ENCODE measurements around the gene TMEM108.

Gene TMEM108

DNA sequence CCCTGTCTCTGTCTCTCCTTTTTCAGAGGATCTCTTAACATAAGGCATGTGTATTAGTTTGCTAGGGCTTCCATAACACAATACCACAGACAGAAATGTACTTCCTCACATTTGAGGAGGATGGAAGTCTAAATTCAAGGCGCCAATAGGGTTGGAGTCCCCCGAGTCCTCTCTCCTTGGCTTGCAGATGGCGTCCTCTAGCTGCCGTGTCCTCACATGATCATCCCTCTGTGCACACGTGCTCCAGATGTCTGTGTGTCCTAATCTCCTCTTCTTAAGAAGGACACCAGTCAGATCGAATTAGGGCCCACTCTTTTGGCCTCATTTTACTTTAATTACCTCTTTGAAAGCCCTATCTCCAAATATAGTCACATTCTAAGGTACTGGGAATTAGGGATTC is 338.6 kb downstream of the TMEM108 start:
- TF ChIP-seq, protein P1, sequence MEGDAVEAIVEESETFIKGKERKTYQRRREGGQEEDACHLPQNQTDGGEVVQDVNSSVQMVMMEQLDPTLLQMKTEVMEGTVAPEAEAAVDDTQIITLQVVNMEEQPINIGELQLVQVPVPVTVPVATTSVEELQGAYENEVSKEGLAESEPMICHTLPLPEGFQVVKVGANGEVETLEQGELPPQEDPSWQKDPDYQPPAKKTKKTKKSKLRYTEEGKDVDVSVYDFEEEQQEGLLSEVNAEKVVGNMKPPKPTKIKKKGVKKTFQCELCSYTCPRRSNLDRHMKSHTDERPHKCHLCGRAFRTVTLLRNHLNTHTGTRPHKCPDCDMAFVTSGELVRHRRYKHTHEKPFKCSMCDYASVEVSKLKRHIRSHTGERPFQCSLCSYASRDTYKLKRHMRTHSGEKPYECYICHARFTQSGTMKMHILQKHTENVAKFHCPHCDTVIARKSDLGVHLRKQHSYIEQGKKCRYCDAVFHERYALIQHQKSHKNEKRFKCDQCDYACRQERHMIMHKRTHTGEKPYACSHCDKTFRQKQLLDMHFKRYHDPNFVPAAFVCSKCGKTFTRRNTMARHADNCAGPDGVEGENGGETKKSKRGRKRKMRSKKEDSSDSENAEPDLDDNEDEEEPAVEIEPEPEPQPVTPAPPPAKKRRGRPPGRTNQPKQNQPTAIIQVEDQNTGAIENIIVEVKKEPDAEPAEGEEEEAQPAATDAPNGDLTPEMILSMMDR (IDR thresholded peaks at IDR 0.05; ENCODE audit: low read length) = no peak

DNA sequence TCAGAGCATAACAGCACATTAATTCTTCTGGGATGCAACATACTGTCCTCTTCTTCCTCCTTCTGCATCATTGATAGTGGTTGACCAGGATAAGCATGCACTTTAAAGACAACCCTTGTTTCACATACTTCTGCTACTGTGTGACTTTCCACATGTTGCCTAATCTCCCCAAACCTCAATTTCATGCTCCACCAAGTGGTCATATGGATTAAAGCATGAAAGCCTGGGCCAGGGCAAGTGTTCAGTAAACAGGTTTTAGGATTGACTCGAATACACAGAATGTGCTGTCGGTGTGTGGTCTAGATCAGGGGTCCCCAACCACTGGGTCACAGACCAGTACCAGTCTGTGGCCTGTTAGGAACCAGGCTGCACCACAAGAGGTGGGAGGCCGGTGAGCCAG is 339.2 kb downstream of the TMEM108 start:
- no peaks in the 10 kb centered on the region for H4K20me1 ChIP-seq (ENCODE audit: insufficient read depth, low read length)
- H2AFZ ChIP-seq (ENCODE audit: low read length) = no peak overlapping the region
- H3K27me3 ChIP-seq (ENCODE audit: insufficient read depth, low read length) = no peaks in the 10 kb centered on the region
- H3K9me2 ChIP-seq (ENCODE audit: low read depth, low read length) = no peaks in the 10 kb centered on the region
- no peak for TF ChIP-seq EZH2 (IDR thresholded peaks at IDR 0.05; ENCODE audit: borderline replicate concordance, low read length)
- TF ChIP-seq, protein P1 (IDR thresholded peaks at IDR 0.05; ENCODE audit: low read length) = peak; percentile 53; the same call in 1 of the 2 replicates
- H3F3A ChIP-seq (ENCODE audit: insufficient read depth, low read length) = no peaks in the 10 kb centered on the region
- H3K4me1 ChIP-seq (ENCODE audit: insufficient read depth, low read length, severe bottlenecking) = no peaks in the 10 kb centered on the region
- no peaks in the 10 kb centered on the region for H3K79me2 ChIP-seq (ENCODE audit: insufficient read depth, low read length)
- no peaks in the 10 kb centered on the region for H3K9me3 ChIP-seq (ENCODE audit: low read length)
- no peak overlapping the region for H3K4me2 ChIP-seq (ENCODE audit: low read length)
- no peak overlapping the region for H3K27ac ChIP-seq (ENCODE audit: low read depth, low read length, poor library complexity, severe bottlenecking)
- H3K9ac ChIP-seq (ENCODE audit: low read length) = no peak overlapping the region
- no peaks in the 10 kb centered on the region for H3K36me3 ChIP-seq (ENCODE audit: insufficient read depth, low read length)
- no peak overlapping the region for H3K4me3 ChIP-seq (ENCODE audit: low read depth, low read length, poor library complexity, severe bottlenecking)

More for the DNA sequence above, 338.6 kb downstream of the TMEM108 start:
- H3K79me2 ChIP-seq (ENCODE audit: insufficient read depth, low read length) = no peaks in the 10 kb centered on the region
- no peaks in the 10 kb centered on the region for H4K20me1 ChIP-seq (ENCODE audit: insufficient read depth, low read length)
- no peak overlapping the region for H3K4me2 ChIP-seq (ENCODE audit: low read length)
- no peaks in the 10 kb centered on the region for H3K4me1 ChIP-seq (ENCODE audit: insufficient read depth, low read length, severe bottlenecking)
- no peak overlapping the region for H3K4me3 ChIP-seq (ENCODE audit: low read depth, low read length, poor library complexity, severe bottlenecking)
- H3K27ac ChIP-seq (ENCODE audit: low read depth, low read length, poor library complexity, severe bottlenecking) = no peak overlapping the region
- no peaks in the 10 kb centered on the region for H3K27me3 ChIP-seq (ENCODE audit: insufficient read depth, low read length)
- no peak overlapping the region for H2AFZ ChIP-seq (ENCODE audit: low read length)
- no peaks in the 10 kb centered on the region for H3K36me3 ChIP-seq (ENCODE audit: insufficient read depth, low read length)
- H3K9ac ChIP-seq (ENCODE audit: low read length) = no peak overlapping the region
- H3K9me2 ChIP-seq (ENCODE audit: low read depth, low read length) = no peaks in the 10 kb centered on the region
- no peaks in the 10 kb centered on the region for H3K9me3 ChIP-seq (ENCODE audit: low read length)
- H3F3A ChIP-seq (ENCODE audit: insufficient read depth, low read length) = no peaks in the 10 kb centered on the region

DNA sequence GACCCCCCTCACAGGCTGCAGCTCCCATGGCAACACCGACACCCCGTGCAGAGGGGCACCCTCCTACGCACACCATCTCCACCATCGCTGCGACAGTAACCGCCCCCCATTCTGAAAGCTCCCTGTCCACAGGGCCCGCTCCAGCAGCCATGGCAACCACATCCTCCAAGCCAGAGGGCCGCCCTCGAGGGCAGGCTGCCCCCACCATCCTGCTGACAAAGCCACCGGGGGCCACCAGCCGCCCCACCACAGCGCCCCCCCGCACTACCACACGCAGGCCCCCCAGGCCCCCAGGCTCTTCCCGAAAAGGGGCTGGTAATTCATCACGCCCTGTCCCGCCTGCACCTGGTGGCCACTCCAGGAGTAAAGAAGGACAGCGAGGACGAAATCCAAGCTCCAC is 341.7 kb downstream of the TMEM108 start:
- no peak for TF ChIP-seq EZH2 (IDR thresholded peaks at IDR 0.05; ENCODE audit: borderline replicate concordance, low read length)
- TF ChIP-seq, protein P1 (IDR thresholded peaks at IDR 0.05; ENCODE audit: low read length) = no peak
- Histone ChIP-seq H3K9ac (ENCODE audit: low read length) (no peak overlapping the region), H3K4me1 (ENCODE audit: insufficient read depth, low read length, severe bottlenecking) (no peaks in the 10 kb centered on the region), H4K20me1 (ENCODE audit: insufficient read depth, low read length) (no peaks in the 10 kb centered on the region), H3K9me2 (ENCODE audit: low read depth, low read length) (no peaks in the 10 kb centered on the region), H2AFZ (ENCODE audit: low read length) (no peak overlapping the region), H3K4me3 (ENCODE audit: low read depth, low read length, poor library complexity, severe bottlenecking) (no peak overlapping the region), H3K9me3 (ENCODE audit: low read length) (no peaks in the 10 kb centered on the region), H3K4me2 (ENCODE audit: low read length) (no peak overlapping the region), H3K79me2 (ENCODE audit: insufficient read depth, low read length) (no peaks in the 10 kb centered on the region), H3K27me3 (ENCODE audit: insufficient read depth, low read length) (no peaks in the 10 kb centered on the region), H3F3A (ENCODE audit: insufficient read depth, low read length) (no peaks in the 10 kb centered on the region), H3K36me3 (ENCODE audit: insufficient read depth, low read length) (no peaks in the 10 kb centered on the region), H3K27ac (ENCODE audit: low read depth, low read length, poor library complexity, severe bottlenecking) (no peak overlapping the region)

All from OCI-LY1 (cell line).